ENCODE results near the gene ZKSCAN5. TPM values are rescaled to one million over a fixed set of nuclear protein-coding genes. Genes with fewer than 3 reads are reported as not detected.

The ZKSCAN5 gene
- total RNA-seq, 1 donor from 2014 or later = 15.3 TPM

- TF ChIP-seq CTCF (IDR thresholded peaks at IDR 0.05; ENCODE audit: insufficient read depth, low read depth, low read length) (no peak), EZH2 (IDR thresholded peaks at IDR 0.05; ENCODE audit: insufficient read depth, low read length) (no peak)
- DNase-seq (ENCODE audit: low read depth) (no peak), FAIRE-seq (no peak)
- peaks cover 30% of the 10 kb centered on the region for H3K9me3 Mint-ChIP-seq (ENCODE audit: unreplicated experiment)
- H3K79me2 ChIP-seq (ENCODE audit: insufficient read depth, low read length) = no peaks in the 10 kb centered on the region
- no peak overlapping the region for H2AFZ ChIP-seq (ENCODE audit: low read depth, low read length)
- no peak overlapping the region for H3K4me3 Mint-ChIP-seq (ENCODE audit: unreplicated experiment)
- H3K4me1 ChIP-seq (ENCODE audit: insufficient read depth, low read length) = no peaks in the 10 kb centered on the region
- H3K27ac ChIP-seq (ENCODE audit: low read depth, low read length) = no peak overlapping the region
- no peak overlapping the region for H3K4me3 ChIP-seq (ENCODE audit: insufficient read depth, low read depth, low read length)
- H3K36me3 ChIP-seq (ENCODE audit: insufficient read depth, low read length) = no peaks in the 10 kb centered on the region
- no peaks in the 10 kb centered on the region for H3K27me3 Mint-ChIP-seq (ENCODE audit: low read depth, unreplicated experiment)
- peaks cover 1% of the 10 kb centered on the region for H3K4me1 Mint-ChIP-seq (ENCODE audit: low read depth, unreplicated experiment)
- peaks cover 35% of the 10 kb centered on the region for H3K36me3 Mint-ChIP-seq (ENCODE audit: low read depth, unreplicated experiment)
- H4K20me1 ChIP-seq (ENCODE audit: insufficient read depth, low read length) = no peaks in the 10 kb centered on the region
- H3K9ac ChIP-seq (ENCODE audit: low read length) = no peak overlapping the region
- no peak overlapping the region for H3K4me2 ChIP-seq (ENCODE audit: low read length)
- no peak overlapping the region for H3K27ac Mint-ChIP-seq (ENCODE audit: unreplicated experiment)
- peaks cover 16% of the 10 kb centered on the region for H3K9me3 ChIP-seq (ENCODE audit: insufficient read depth, low read depth, low read length)
- no peaks in the 10 kb centered on the region for H3K27me3 ChIP-seq (ENCODE audit: insufficient read depth, low read length)
Measured at GRCh38 chr7:99539213-99539811, 34.9 kb downstream of the ZKSCAN5 start.

GRCh38 chr7:99540542-99540941 is 36.1 kb downstream of the ZKSCAN5 start:
- Mint-ChIP-seq H3K27ac (ENCODE audit: unreplicated experiment) (no peak overlapping the region), H3K9me3 (ENCODE audit: unreplicated experiment) (peaks cover 28% of the 10 kb centered on the region), H3K4me3 (ENCODE audit: unreplicated experiment) (no peak overlapping the region), H3K36me3 (ENCODE audit: low read depth, unreplicated experiment) (peaks cover 32% of the 10 kb centered on the region), H3K4me1 (ENCODE audit: low read depth, unreplicated experiment) (peaks cover 1% of the 10 kb centered on the region), H3K27me3 (ENCODE audit: low read depth, unreplicated experiment) (no peaks in the 10 kb centered on the region)
- Histone ChIP-seq H4K20me1 (ENCODE audit: insufficient read depth, low read length) (no peaks in the 10 kb centered on the region), H3K36me3 (ENCODE audit: insufficient read depth, low read length) (no peaks in the 10 kb centered on the region), H3K9me3 (ENCODE audit: insufficient read depth, low read depth, low read length) (peaks cover 11% of the 10 kb centered on the region), H2AFZ (ENCODE audit: low read depth, low read length) (no peak overlapping the region), H3K27ac (ENCODE audit: low read depth, low read length) (no peak overlapping the region), H3K9ac (ENCODE audit: low read length) (no peak overlapping the region), H3K79me2 (ENCODE audit: insufficient read depth, low read length) (no peaks in the 10 kb centered on the region), H3K4me2 (ENCODE audit: low read length) (no peak overlapping the region), H3K4me1 (ENCODE audit: insufficient read depth, low read length) (no peaks in the 10 kb centered on the region), H3K4me3 (ENCODE audit: insufficient read depth, low read depth, low read length) (no peak overlapping the region), H3K27me3 (ENCODE audit: insufficient read depth, low read length) (no peaks in the 10 kb centered on the region)
- FAIRE-seq = no peak
- no peak for TF ChIP-seq EZH2 (IDR thresholded peaks at IDR 0.05; ENCODE audit: insufficient read depth, low read length)
- no peak for TF ChIP-seq CTCF (IDR thresholded peaks at IDR 0.05; ENCODE audit: insufficient read depth, low read depth, low read length)
- no peak for DNase-seq (ENCODE audit: low read depth)

GRCh38 chr7:99541212-99541611 is 36.8 kb downstream of the ZKSCAN5 start:
- Mint-ChIP-seq H3K9me3 (ENCODE audit: unreplicated experiment) (peaks cover 28% of the 10 kb centered on the region), H3K36me3 (ENCODE audit: low read depth, unreplicated experiment) (peaks cover 29% of the 10 kb centered on the region), H3K27ac (ENCODE audit: unreplicated experiment) (no peak overlapping the region), H3K27me3 (ENCODE audit: low read depth, unreplicated experiment) (no peaks in the 10 kb centered on the region), H3K4me1 (ENCODE audit: low read depth, unreplicated experiment) (peaks cover 1% of the 10 kb centered on the region), H3K4me3 (ENCODE audit: unreplicated experiment) (no peak overlapping the region)
- DNase-seq (ENCODE audit: low read depth) = no peak
- Histone ChIP-seq H3K36me3 (ENCODE audit: insufficient read depth, low read length) (no peaks in the 10 kb centered on the region), H3K27ac (ENCODE audit: low read depth, low read length) (no peak overlapping the region), H3K4me1 (ENCODE audit: insufficient read depth, low read length) (no peaks in the 10 kb centered on the region), H4K20me1 (ENCODE audit: insufficient read depth, low read length) (no peaks in the 10 kb centered on the region), H3K9ac (ENCODE audit: low read length) (no peak overlapping the region), H3K79me2 (ENCODE audit: insufficient read depth, low read length) (no peaks in the 10 kb centered on the region), H3K9me3 (ENCODE audit: insufficient read depth, low read depth, low read length) (peaks cover 11% of the 10 kb centered on the region), H3K4me2 (ENCODE audit: low read length) (no peak overlapping the region), H3K4me3 (ENCODE audit: insufficient read depth, low read depth, low read length) (no peak overlapping the region), H3K27me3 (ENCODE audit: insufficient read depth, low read length) (no peaks in the 10 kb centered on the region), H2AFZ (ENCODE audit: low read depth, low read length) (no peak overlapping the region)
- FAIRE-seq = no peak
- TF ChIP-seq EZH2 (IDR thresholded peaks at IDR 0.05; ENCODE audit: insufficient read depth, low read length) (no peak), CTCF (IDR thresholded peaks at IDR 0.05; ENCODE audit: insufficient read depth, low read depth, low read length) (no peak)

All from astrocyte (in vitro differentiated cells and primary cell).